HG03175 (cell line): ENCODE measurements around the gene USP28.
"Not testable (repeated sequence)": the region's sequence is repeated elsewhere in the genome, so short reads cannot be mapped to it uniquely, and the experiment has no call there.

Experiments used
- ATAC-seq: cut with Tn5 transposase; IDR thresholded peaks from one replicate; pipeline ENCODE4 v1.9.1; 2021; ENCODE audit warnings: mild to moderate bottlenecking, moderate library complexity; ENCODE audit not compliant: unreplicated experiment

Gene USP28

DNA sequence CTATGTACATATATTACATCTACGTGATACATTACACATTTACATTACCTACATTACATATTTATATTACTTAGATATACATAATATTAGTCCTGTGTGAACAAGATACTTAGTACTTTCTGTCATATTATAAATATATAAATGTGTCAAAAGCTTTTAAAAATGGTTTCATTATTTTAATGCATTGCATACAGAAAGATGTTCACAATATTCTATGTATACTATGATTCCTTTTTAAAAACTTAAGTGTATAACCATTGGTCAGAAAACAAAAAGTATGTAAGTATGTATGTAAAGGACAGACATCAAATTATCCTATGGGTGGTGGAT is 101.2 kb downstream of the USP28 start:
- no peak for ATAC-seq

DNA sequence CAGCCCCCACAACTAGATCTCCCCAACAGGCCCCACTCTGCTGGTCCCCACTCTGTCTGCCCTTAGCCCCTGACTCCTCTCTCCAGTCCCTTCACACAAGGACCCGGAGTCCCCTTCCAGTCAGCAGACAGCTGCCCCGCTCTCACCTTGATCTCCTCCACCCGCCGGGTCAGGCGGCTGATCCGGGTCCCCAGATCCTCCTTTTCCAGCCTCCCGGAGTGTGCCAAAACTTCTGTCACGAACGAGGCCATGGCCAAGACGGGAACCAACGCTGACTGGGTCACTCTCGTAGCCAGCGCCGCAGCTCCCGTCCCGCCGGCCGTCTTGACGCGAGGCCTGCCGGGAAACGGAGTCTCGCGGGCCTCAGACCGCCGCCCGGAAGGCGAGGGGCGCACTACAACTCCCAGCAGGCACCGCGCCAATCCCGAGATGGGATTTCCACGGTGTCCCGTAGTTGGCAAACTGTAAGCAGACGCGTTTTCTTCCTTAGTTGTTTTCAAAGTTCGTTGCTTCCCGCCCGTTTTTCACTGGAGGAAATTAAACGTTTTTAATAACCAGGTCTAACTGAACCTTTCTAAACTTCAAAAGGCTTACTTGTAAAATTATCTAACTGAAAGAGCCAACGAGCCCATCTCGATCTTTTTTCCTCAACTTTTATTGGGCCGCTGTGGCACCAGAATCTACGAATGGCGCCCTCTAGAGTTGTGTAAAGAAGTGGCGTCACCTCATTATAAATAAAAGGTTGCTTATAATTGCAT is 101.8 kb downstream of the USP28 start, which contains the start of gene ZW10:
Gene ZW10, minus strand, starts transcription at position 277 of the 758 bp plus-strand sequence. Its CDS starts 26 bp downstream, at position 251.
- peak; percentile 98 for ATAC-seq

DNA sequence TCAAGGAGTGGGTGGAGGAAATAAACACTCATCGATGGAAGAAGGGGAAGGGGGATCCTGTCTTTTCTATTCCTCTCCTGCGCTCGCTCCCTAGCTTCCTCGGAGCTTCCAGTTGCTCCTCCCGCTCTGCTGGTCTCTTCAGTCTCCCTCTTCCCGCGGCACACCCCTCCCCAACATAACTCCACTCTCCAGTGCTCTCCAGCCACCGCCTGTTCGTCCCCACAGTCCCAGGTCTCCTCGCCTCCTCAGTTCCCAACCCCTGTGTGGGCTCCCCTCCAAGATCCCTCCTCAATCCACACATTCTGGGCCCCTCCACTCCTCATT is 102.3 kb downstream of the USP28 start:
- no peak for ATAC-seq

DNA sequence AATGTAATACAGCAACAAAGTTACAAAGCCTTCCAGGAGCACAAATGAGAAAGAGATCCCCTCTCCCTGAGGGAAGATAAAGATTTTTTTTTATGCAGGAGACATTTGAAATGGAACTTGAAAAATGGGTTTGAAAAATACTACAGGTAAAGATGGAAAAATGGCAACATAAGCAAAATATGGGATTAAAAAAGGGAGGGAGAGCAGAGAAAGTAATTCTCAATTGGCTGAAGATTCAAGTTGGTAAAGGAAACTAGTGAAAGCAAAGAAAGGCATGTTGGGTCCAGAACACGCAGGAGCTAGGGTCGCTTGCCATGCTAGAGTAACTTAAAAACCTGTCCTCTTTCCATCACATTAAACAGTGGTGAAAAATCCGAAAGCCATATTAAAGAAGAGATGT is 103.4 kb downstream of the USP28 start:
- ATAC-seq: no peak

DNA sequence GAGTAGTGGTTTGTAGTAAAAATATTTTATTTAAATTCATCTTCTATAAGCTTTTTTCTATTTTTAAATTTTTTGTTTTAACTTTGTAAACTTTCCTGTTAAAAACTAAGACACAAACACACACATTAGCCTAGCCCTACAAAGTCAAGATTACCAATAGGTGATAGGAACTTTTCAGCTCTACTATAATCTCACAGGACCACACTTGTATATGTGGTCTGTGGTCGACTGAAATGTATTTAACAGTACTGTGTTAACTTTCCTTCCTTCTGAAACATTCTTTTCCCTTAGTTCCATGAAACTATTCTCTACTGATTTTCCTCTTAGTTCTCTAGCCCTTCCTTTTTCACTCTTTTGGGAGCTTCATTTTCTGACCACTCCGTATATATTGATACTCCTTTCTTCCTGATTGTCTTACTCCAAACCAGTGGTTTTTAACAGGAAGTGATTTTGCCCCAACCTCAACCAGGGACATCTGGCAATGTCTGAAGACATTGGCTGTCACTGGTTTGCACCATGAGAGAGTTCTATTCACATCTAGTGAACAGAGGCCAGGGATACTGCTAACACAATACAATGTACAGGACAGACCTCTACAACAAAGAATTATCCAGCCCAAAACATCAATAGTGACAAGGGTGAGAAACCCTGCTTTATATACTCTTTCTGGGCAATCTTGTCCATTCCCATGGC is 110.7 kb downstream of the USP28 start:
- ATAC-seq: no peak

DNA sequence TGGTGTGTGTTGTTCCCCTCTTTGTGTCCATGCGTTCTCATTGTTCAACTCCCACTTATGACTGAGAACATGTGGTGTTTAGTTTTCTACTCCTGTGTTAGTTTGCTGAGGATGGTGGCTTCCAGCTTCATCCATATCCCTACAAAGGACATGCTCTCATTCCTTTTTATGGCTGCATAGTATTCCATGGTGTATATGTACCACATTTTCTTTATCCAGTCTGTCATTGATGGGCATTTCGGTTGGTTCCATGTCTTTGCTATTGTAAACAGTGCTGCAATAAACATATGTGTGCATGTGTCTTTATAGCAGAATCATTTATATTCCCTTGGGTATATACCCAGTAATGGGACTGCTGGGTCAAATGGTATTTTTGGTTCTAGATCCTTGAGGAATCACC is 112.3 kb downstream of the USP28 start:
- not testable (repeated sequence) for ATAC-seq

DNA sequence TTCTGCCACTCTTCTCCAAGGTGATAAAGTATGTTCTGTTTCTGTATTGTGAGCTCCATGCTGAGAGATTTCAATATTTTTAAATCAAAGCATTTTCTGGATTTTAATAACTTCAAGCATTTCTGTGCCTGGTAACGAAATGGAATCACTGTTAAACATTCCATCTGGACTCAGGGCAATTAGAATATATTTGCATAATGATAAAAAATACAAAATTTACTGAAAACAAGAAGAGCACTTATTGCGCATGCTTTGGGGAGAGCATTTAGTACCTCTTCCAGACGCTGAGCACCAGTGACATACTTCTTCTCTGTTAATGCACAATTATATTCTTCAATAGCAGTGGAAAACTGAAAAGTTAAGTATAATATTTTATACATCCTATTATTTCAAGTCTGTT is 115.1 kb downstream of the USP28 start:
- no peak for ATAC-seq

DNA sequence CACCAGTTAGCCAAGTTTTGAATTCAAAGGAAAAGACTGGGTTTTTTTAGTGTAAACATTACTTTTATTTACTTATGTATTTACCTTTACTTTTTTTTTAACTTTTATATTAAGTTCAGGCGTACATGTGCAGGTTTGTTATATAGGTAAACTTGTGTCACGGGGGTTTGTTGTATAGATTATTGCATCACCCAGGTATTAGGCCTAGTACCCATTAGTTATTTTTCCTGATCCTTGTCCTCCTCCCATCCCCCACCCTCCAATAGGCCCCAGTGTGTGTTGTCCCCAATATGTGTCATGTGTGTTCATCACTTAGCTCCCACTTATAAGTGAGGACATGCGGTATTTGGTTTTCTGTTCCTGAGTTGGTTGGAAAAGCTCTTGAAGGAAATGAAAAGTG is 122.4 kb downstream of the USP28 start:
- no peak for ATAC-seq
